GM18520 (cell line): Measurements from ENCODE around the gene DPYD.

Experiments
- ATAC-seq: cut with Tn5 transposase; IDR thresholded peaks from one replicate; pipeline ENCODE4 v1.9.1; 2021; ENCODE audit not compliant: unreplicated experiment

Gene DPYD

GRCh38 chr1:97331165-97331564 is 589.7 kb downstream of the DPYD start:
- no peak for ATAC-seq

GRCh38 chr1:97314685-97315084 is 606.1 kb downstream of the DPYD start:
- ATAC-seq: no peak

- no peak for ATAC-seq
Measured at GRCh38 chr1:97308131-97308530, 612.7 kb downstream of the DPYD start.

- ATAC-seq: no peak
Measured at GRCh38 chr1:97307568-97307967, 613.3 kb downstream of the DPYD start.

GRCh38 chr1:97307151-97307550 is 613.7 kb downstream of the DPYD start:
- no peak for ATAC-seq

GRCh38 chr1:97306504-97306903 is 614.3 kb downstream of the DPYD start:
- ATAC-seq: no peak

GRCh38 chr1:97304366-97304765 is 616.5 kb downstream of the DPYD start:
- ATAC-seq: no peak

GRCh38 chr1:97298966-97299365 is 621.9 kb downstream of the DPYD start:
- ATAC-seq: no peak

GRCh38 chr1:97297611-97298010 is 623.2 kb downstream of the DPYD start:
- ATAC-seq: no peak

GRCh38 chr1:97281962-97282361 is 638.9 kb downstream of the DPYD start:
- ATAC-seq: no peak

- ATAC-seq: no peak
Measured at GRCh38 chr1:97277891-97278654, 642.8 kb downstream of the DPYD start.

- no peak for ATAC-seq
Measured at GRCh38 chr1:97271916-97272788, 648.7 kb downstream of the DPYD start.

GRCh38 chr1:97270508-97271307 is 650.1 kb downstream of the DPYD start:
- ATAC-seq: no peak

GRCh38 chr1:97265630-97266029 is 655.2 kb downstream of the DPYD start:
- no peak for ATAC-seq

GRCh38 chr1:97262842-97263241 is 658.0 kb downstream of the DPYD start:
- ATAC-seq: no peak

- no peak for ATAC-seq
Measured at GRCh38 chr1:97258597-97258996, 662.2 kb downstream of the DPYD start.

GRCh38 chr1:97254731-97255463 is 665.9 kb downstream of the DPYD start:
- ATAC-seq: no peak

- no peak for ATAC-seq
Measured at GRCh38 chr1:97252925-97253324, 667.9 kb downstream of the DPYD start.

- ATAC-seq: no peak
Measured at GRCh38 chr1:97252076-97252475, 668.8 kb downstream of the DPYD start.

- ATAC-seq: no peak
Measured at GRCh38 chr1:97247196-97247595, 673.6 kb downstream of the DPYD start.

- ATAC-seq: no peak
Measured at GRCh38 chr1:97245682-97246081, 675.2 kb downstream of the DPYD start.
